Panc1 (cell line): ENCODE measurements around the gene MUC3A.
"Not testable (repeated sequence)": the region's sequence is repeated elsewhere in the genome, so short reads cannot be mapped to it uniquely, and the experiment has no call there.

Experiments used
- POLR2AphosphoS5 ChIP-seq: IDR thresholded peaks from 2 replicates; pipeline ENCODE4 v1.6.1; 2012; ENCODE audit warnings: mild to moderate bottlenecking, low read depth, low read length, moderate library complexity
- TF ChIP-seq, protein P1 (sequence below): fragments of 450-650 bp; IDR thresholded peaks from 2 replicates; pipeline ENCODE4 v1.5.1; 2017; ENCODE audit warnings: mild to moderate bottlenecking
- TF ChIP-seq, protein P2 (sequence below), 2 experiments: IDR thresholded peaks; 2 replicates each; pipeline ENCODE4 v1.6.1; 2011 to 2012; ENCODE audit warnings: low read depth in 2 of 2, control low read depth in 1 of 2, low read length in 1 of 2, mild to moderate bottlenecking in 1 of 2, moderate library complexity in 1 of 2; ENCODE audit not compliant: insufficient read depth in 1 of 2

DNA sequence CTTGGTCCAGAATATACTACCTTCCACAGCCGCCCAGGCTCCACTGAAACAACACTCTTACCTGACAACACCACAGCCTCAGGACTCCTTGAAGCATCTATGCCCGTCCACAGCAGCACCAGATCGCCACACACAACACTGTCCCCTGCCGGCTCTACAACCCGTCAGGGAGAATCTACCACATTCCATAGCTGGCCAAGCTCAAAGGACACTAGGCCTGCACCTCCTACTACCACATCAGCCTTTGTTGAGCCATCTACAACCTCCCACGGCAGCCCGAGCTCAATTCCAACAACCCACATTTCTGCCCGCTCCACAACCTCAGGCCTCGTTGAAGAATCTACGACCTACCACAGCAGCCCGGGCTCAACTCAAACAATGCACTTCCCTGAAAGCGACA, 42.9 kb downstream of the MUC3A start:
- TF ChIP-seq, protein P1, sequence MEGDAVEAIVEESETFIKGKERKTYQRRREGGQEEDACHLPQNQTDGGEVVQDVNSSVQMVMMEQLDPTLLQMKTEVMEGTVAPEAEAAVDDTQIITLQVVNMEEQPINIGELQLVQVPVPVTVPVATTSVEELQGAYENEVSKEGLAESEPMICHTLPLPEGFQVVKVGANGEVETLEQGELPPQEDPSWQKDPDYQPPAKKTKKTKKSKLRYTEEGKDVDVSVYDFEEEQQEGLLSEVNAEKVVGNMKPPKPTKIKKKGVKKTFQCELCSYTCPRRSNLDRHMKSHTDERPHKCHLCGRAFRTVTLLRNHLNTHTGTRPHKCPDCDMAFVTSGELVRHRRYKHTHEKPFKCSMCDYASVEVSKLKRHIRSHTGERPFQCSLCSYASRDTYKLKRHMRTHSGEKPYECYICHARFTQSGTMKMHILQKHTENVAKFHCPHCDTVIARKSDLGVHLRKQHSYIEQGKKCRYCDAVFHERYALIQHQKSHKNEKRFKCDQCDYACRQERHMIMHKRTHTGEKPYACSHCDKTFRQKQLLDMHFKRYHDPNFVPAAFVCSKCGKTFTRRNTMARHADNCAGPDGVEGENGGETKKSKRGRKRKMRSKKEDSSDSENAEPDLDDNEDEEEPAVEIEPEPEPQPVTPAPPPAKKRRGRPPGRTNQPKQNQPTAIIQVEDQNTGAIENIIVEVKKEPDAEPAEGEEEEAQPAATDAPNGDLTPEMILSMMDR: not testable (repeated sequence)
- TF ChIP-seq POLR2AphosphoS5: not testable (repeated sequence)
- TF ChIP-seq, protein P2, sequence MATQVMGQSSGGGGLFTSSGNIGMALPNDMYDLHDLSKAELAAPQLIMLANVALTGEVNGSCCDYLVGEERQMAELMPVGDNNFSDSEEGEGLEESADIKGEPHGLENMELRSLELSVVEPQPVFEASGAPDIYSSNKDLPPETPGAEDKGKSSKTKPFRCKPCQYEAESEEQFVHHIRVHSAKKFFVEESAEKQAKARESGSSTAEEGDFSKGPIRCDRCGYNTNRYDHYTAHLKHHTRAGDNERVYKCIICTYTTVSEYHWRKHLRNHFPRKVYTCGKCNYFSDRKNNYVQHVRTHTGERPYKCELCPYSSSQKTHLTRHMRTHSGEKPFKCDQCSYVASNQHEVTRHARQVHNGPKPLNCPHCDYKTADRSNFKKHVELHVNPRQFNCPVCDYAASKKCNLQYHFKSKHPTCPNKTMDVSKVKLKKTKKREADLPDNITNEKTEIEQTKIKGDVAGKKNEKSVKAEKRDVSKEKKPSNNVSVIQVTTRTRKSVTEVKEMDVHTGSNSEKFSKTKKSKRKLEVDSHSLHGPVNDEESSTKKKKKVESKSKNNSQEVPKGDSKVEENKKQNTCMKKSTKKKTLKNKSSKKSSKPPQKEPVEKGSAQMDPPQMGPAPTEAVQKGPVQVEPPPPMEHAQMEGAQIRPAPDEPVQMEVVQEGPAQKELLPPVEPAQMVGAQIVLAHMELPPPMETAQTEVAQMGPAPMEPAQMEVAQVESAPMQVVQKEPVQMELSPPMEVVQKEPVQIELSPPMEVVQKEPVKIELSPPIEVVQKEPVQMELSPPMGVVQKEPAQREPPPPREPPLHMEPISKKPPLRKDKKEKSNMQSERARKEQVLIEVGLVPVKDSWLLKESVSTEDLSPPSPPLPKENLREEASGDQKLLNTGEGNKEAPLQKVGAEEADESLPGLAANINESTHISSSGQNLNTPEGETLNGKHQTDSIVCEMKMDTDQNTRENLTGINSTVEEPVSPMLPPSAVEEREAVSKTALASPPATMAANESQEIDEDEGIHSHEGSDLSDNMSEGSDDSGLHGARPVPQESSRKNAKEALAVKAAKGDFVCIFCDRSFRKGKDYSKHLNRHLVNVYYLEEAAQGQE (IDR thresholded peaks at IDR 0.05; ENCODE audit: insufficient read depth in 1 of 2, low read depth in 2 of 2, low read length in 1 of 2): not testable (repeated sequence)
